Suprapubic skin (tissue), 4 donors: ENCODE data around the gene CDH10. TPM values are rescaled to one million over a fixed set of nuclear protein-coding genes. Genes with fewer than 3 reads are reported as not detected.

Source experiments
- DNase-seq, 2 donors: peaks; one replicate each; pipeline ENCODE4 v3.0.0-alpha.2; 2019; ENCODE audit warnings: low spot score in 2 of 2
- H3K27ac ChIP-seq: fragments of 200-600 bp; sonication (generic); one replicate; pipeline ENCODE4 v1.5.1; 2019
- H3K27me3 ChIP-seq: fragments of 200-600 bp; sonication (generic); one replicate; pipeline ENCODE4 v1.5.1; 2019
- H3K36me3 ChIP-seq: fragments of 200-600 bp; sonication (generic); one replicate; pipeline ENCODE4 v1.5.1; 2019
- H3K4me1 ChIP-seq: fragments of 200-600 bp; sonication (generic); one replicate; pipeline ENCODE4 v1.5.1; 2019
- H3K4me3 ChIP-seq: fragments of 200-600 bp; sonication (generic); one replicate; pipeline ENCODE4 v1.5.1; 2019; ENCODE audit warnings: mild to moderate bottlenecking
- H3K9me3 ChIP-seq: fragments of 200-600 bp; sonication (generic); one replicate; pipeline ENCODE4 v1.5.1; 2019
- EP300 ChIP-seq: sonication (generic); formaldehyde crosslinking; IDR thresholded peaks from one replicate; pipeline ENCODE4 v1.6.1; 2017; ENCODE audit warnings: antibody characterized with exemption
- POLR2A ChIP-seq, 2 donors: fragments of 450-650 bp; IDR thresholded peaks; one replicate each; pipeline ENCODE4 v1.6.1; 2017; ENCODE audit warnings: antibody characterized with exemption in 2 of 2, mild to moderate bottlenecking in 2 of 2, moderate library complexity in 2 of 2
- POLR2AphosphoS5 ChIP-seq, 3 donors: sonication (generic); formaldehyde crosslinking; IDR thresholded peaks; one replicate each; pipeline ENCODE4 v1.6.1; 2017; ENCODE audit warnings: antibody characterized with exemption in 3 of 3
- WGBS: methylation state at CpG from one replicate; pipeline ENCODE4 v1.1.5; 2018; 5-methylcytosine and 5-hydroxymethylcytosine counted together
- total RNA-seq, 4 donors: library from RNA; depleted of rRNA; stranded (reverse); fragments of >200 nt; gene quantifications; one replicate each; pipeline ENCODE4 v1.1.0, GENCODE V29; 2016
- TF ChIP-seq, protein P1 (sequence below), 2 donors: fragments of 200-600 bp in 1 of 2; fragments of 450-650 bp in 1 of 2; sonication (generic) in 1 of 2; IDR thresholded peaks; one replicate each; pipeline ENCODE4 v1.5.1; 2016 to 2019; ENCODE audit warnings: antibody characterized with exemption in 2 of 2, mild to moderate bottlenecking in 1 of 2, moderate library complexity in 1 of 2

Gene CDH10
- total RNA-seq, 4 donors from 2014 or later = not detected

DNA sequence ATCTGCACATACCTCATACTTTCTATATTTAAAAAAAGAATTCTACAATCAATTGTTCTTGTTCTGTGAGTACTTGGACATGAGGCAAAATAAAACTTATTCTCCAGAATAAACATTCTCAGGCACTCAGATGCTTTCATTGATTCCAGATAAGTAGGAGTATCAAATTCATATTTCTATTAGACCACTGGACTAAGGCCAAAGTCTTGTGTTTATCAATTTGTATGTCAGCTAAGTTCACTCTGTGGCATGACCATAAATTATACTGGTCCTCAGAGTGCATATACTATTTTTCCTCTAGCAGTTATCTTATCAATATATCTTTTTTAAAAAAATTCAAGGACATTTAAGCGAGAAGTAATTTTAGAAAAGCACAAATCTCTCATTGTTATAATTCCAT, 28.2 kb downstream of the CDH10 start:
- no peaks in the 10 kb centered on the region for H3K9me3 ChIP-seq
- no peak overlapping the region for H3K27ac ChIP-seq
- no peaks in the 10 kb centered on the region for H3K4me1 ChIP-seq
- no peak for TF ChIP-seq EP300
- no peak for TF ChIP-seq POLR2A (IDR thresholded peaks at IDR 0.05)
- TF ChIP-seq, protein P1, sequence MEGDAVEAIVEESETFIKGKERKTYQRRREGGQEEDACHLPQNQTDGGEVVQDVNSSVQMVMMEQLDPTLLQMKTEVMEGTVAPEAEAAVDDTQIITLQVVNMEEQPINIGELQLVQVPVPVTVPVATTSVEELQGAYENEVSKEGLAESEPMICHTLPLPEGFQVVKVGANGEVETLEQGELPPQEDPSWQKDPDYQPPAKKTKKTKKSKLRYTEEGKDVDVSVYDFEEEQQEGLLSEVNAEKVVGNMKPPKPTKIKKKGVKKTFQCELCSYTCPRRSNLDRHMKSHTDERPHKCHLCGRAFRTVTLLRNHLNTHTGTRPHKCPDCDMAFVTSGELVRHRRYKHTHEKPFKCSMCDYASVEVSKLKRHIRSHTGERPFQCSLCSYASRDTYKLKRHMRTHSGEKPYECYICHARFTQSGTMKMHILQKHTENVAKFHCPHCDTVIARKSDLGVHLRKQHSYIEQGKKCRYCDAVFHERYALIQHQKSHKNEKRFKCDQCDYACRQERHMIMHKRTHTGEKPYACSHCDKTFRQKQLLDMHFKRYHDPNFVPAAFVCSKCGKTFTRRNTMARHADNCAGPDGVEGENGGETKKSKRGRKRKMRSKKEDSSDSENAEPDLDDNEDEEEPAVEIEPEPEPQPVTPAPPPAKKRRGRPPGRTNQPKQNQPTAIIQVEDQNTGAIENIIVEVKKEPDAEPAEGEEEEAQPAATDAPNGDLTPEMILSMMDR (IDR thresholded peaks at IDR 0.05) = no peak
- TF ChIP-seq POLR2AphosphoS5 (IDR thresholded peaks at IDR 0.05) = no peak
- no peaks in the 10 kb centered on the region for H3K36me3 ChIP-seq
- no peak for DNase-seq
- no peak overlapping the region for H3K4me3 ChIP-seq
- H3K27me3 ChIP-seq = no peaks in the 10 kb centered on the region
- WGBS = 88% methylated on average over 1 of the region's 1 CpG

- TF ChIP-seq POLR2A (IDR thresholded peaks at IDR 0.05) = no peak
- no peak for TF ChIP-seq POLR2AphosphoS5 (IDR thresholded peaks at IDR 0.05)
- TF ChIP-seq, protein P1 (IDR thresholded peaks at IDR 0.05) = no peak
- TF ChIP-seq EP300 = no peak
- Histone ChIP-seq H3K27me3 (no peaks in the 10 kb centered on the region), H3K9me3 (no peaks in the 10 kb centered on the region), H3K4me3 (no peak overlapping the region), H3K36me3 (no peaks in the 10 kb centered on the region), H3K4me1 (no peaks in the 10 kb centered on the region), H3K27ac (no peak overlapping the region)
- DNase-seq = no peak
- 71% methylated on average over 4 of the region's 4 CpGs for WGBS
Observed at GRCh38 chr5:24615159-24615558, 29.6 kb downstream of the CDH10 start.

- no peaks in the 10 kb centered on the region for H3K4me1 ChIP-seq
- H3K36me3 ChIP-seq = no peaks in the 10 kb centered on the region
- no peak overlapping the region for H3K4me3 ChIP-seq
- DNase-seq = no peak
- TF ChIP-seq POLR2A (IDR thresholded peaks at IDR 0.05) = no peak
- TF ChIP-seq EP300 = no peak
- TF ChIP-seq, protein P1 (IDR thresholded peaks at IDR 0.05) = no peak
- TF ChIP-seq POLR2AphosphoS5 (IDR thresholded peaks at IDR 0.05) = no peak
- no peak overlapping the region for H3K27ac ChIP-seq
- H3K9me3 ChIP-seq = no peaks in the 10 kb centered on the region
- 95% methylated on average over 14 of the region's 14 CpGs for WGBS
- no peaks in the 10 kb centered on the region for H3K27me3 ChIP-seq
Observed at GRCh38 chr5:24609706-24610105, 35.1 kb downstream of the CDH10 start.

GRCh38 chr5:24606971-24607370, 37.8 kb downstream of the CDH10 start:
- no peaks in the 10 kb centered on the region for H3K36me3 ChIP-seq
- WGBS = 45% methylated on average over 3 of the region's 3 CpGs
- no peaks in the 10 kb centered on the region for H3K27me3 ChIP-seq
- H3K4me3 ChIP-seq = no peak overlapping the region
- H3K9me3 ChIP-seq = no peaks in the 10 kb centered on the region
- no peaks in the 10 kb centered on the region for H3K4me1 ChIP-seq
- TF ChIP-seq POLR2AphosphoS5 (IDR thresholded peaks at IDR 0.05) (no peak), POLR2A (IDR thresholded peaks at IDR 0.05) (no peak), EP300 (no peak)
- TF ChIP-seq, protein P1 (IDR thresholded peaks at IDR 0.05) = no peak
- no peak for DNase-seq
- no peak overlapping the region for H3K27ac ChIP-seq

DNA sequence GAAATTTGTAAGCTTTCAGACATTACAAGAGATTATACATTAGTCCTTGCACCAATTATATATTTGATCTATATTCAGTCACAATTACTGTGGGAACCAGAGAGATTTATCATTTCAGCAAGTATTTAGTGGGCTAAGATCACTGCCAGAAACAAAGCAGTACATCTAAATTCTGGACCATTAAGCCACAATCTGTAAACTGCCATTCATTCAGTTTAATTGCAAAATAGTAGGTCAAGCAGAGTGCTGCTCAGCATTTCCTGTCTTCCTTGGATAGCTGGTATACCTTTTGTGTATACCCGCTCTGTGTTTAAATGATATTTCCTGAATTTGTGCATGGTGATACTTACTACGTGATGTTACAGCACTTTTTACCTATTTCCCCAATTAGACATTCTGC, 42.6 kb downstream of the CDH10 start:
- Histone ChIP-seq H3K9me3 (no peaks in the 10 kb centered on the region), H3K4me3 (no peak overlapping the region), H3K4me1 (no peaks in the 10 kb centered on the region), H3K36me3 (no peaks in the 10 kb centered on the region), H3K27me3 (no peaks in the 10 kb centered on the region), H3K27ac (no peak overlapping the region)
- DNase-seq = no peak
- 66% methylated on average over 2 of the region's 2 CpGs for WGBS
- TF ChIP-seq POLR2A (IDR thresholded peaks at IDR 0.05) (no peak), POLR2AphosphoS5 (IDR thresholded peaks at IDR 0.05) (no peak), EP300 (no peak)
- TF ChIP-seq, protein P1 (IDR thresholded peaks at IDR 0.05) = no peak
